HepG2 (cell line): ENCODE data around the gene FRMD5. TPM values are rescaled to one million over a fixed set of nuclear protein-coding genes. Genes with fewer than 3 reads are reported as not detected.

ENCODE experiments used
- ATF3 ChIP-seq: sonication (generic); formaldehyde crosslinking; IDR thresholded peaks from 2 replicates; pipeline ENCODE4 v1.4.0; 2020; ENCODE audit warnings: missing genetic modification reagents
- MXD3 ChIP-seq: IDR thresholded peaks from 2 replicates; pipeline ENCODE4 v1.6.1; 2016; ENCODE audit warnings: mild to moderate bottlenecking, missing biosample characterization, missing genetic modification reagents
- ZFP36L2 ChIP-seq: sonication (generic); formaldehyde crosslinking; IDR thresholded peaks from 2 replicates; pipeline ENCODE4 v1.4.0; 2020; ENCODE audit warnings: missing genetic modification reagents
- ZNF235 ChIP-seq: sonication (generic); formaldehyde crosslinking; IDR thresholded peaks from 2 replicates; pipeline ENCODE4 v1.8.1; 2023; ENCODE audit warnings: mild to moderate bottlenecking, missing genetic modification reagents, borderline replicate concordance
- ZNF746 ChIP-seq: sonication (generic); formaldehyde crosslinking; IDR thresholded peaks from 2 replicates; pipeline ENCODE4 v1.8.0; 2022; ENCODE audit warnings: mild to moderate bottlenecking, missing genetic modification reagents
- polyA plus RNA-seq, 8 experiments: library from polyadenylated mRNA; depleted of rRNA in 3 of 8; stranded (reverse) in 7 of 8; unstranded in 1 of 8; fragments of >200 nt; fragmentation: Illumina TruSeq in 4 of 8; extraction: Trizol in 4 of 8; gene quantifications; 2 replicates each; pipeline versions ENCODE4 v1.2.1 to v1.2.3, GENCODE V29; 2011 to 2016; ENCODE audit warnings: low read depth in 4 of 8, missing spikeins in 1 of 8, mixed read lengths in 1 of 8; ENCODE audit not compliant: insufficient read depth in 1 of 8
- total RNA-seq, 5 experiments: library from RNA; depleted of rRNA; stranded (reverse); fragments of >200 nt; fragmentation: Illumina TruSeq; extraction: Trizol; gene quantifications; 2 replicates each; pipeline ENCODE4 v1.2.3, GENCODE V29; 2016; ENCODE audit warnings: low read depth in 1 of 5
- TF ChIP-seq, protein P1 (sequence below): sonication (generic); formaldehyde crosslinking; IDR thresholded peaks from 2 replicates; pipeline ENCODE4 v1.4.0; 2020; ENCODE audit warnings: mild to moderate bottlenecking, missing genetic modification reagents, borderline replicate concordance
- TF ChIP-seq, protein P2 (sequence below): IDR thresholded peaks from 2 replicates; pipeline ENCODE4 v1.6.1; 2016; ENCODE audit warnings: missing compliant biosample characterization, missing genetic modification reagents, borderline replicate concordance

Gene FRMD5
- total and polyA plus RNA-seq, 2 of the 13 experiments (the other 11 are each of a cell fraction or from before 2014, with no cell fraction given), result 0.93 to 1.5 TPM

DNA sequence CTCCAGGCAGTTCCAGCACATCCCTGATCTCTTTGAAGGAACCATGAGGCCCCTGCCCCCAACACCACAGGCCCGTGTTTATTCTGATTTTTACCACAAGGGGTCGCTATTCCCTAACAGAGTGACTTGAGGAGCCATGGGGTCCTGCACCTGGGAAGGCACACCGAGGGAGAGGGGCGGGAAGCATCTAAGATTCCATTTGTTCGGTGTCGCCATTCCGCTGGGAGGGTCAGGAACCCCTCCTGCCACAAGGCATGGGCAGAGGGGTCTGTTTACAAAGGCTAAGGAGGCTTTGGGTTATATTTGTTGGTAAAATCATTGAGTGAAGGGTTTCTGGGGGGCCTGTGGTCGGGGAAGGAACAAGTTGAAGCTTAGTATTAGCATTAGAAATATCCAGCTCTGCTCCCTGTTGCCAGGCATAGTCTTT, 291.2 kb downstream of the FRMD5 start (continued):
- TF ChIP-seq, protein P1, sequence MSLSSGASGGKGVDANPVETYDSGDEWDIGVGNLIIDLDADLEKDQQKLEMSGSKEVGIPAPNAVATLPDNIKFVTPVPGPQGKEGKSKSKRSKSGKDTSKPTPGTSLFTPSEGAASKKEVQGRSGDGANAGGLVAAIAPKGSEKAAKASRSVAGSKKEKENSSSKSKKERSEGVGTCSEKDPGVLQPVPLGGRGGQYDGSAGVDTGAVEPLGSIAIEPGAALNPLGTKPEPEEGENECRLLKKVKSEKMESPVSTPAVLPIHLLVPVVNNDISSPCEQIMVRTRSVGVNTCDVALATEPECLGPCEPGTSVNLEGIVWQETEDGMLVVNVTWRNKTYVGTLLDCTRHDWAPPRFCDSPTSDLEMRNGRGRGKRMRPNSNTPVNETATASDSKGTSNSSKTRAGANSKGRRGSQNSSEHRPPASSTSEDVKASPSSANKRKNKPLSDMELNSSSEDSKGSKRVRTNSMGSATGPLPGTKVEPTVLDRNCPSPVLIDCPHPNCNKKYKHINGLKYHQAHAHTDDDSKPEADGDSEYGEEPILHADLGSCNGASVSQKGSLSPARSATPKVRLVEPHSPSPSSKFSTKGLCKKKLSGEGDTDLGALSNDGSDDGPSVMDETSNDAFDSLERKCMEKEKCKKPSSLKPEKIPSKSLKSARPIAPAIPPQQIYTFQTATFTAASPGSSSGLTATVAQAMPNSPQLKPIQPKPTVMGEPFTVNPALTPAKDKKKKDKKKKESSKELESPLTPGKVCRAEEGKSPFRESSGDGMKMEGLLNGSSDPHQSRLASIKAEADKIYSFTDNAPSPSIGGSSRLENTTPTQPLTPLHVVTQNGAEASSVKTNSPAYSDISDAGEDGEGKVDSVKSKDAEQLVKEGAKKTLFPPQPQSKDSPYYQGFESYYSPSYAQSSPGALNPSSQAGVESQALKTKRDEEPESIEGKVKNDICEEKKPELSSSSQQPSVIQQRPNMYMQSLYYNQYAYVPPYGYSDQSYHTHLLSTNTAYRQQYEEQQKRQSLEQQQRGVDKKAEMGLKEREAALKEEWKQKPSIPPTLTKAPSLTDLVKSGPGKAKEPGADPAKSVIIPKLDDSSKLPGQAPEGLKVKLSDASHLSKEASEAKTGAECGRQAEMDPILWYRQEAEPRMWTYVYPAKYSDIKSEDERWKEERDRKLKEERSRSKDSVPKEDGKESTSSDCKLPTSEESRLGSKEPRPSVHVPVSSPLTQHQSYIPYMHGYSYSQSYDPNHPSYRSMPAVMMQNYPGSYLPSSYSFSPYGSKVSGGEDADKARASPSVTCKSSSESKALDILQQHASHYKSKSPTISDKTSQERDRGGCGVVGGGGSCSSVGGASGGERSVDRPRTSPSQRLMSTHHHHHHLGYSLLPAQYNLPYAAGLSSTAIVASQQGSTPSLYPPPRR (CRISPR knock-in tag), result no peak
- TF ChIP-seq MXD3 (CRISPR knock-in tag), result no peak
- TF ChIP-seq, protein P2, sequence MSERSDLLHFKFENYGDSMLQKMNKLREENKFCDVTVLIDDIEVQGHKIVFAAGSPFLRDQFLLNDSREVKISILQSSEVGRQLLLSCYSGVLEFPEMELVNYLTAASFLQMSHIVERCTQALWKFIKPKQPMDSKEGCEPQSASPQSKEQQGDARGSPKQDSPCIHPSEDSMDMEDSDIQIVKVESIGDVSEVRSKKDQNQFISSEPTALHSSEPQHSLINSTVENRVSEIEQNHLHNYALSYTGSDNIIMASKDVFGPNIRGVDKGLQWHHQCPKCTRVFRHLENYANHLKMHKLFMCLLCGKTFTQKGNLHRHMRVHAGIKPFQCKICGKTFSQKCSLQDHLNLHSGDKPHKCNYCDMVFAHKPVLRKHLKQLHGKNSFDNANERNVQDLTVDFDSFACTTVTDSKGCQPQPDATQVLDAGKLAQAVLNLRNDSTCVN (CRISPR knock-in tag), result no peak
- no peak for TF ChIP-seq ATF3 (CRISPR knock-in tag)
- no peak for TF ChIP-seq ZNF746 (CRISPR knock-in tag)
- TF ChIP-seq ZNF235 (CRISPR knock-in tag), result no peak
- no peak for TF ChIP-seq ZFP36L2 (CRISPR knock-in tag)
